Measurements from ENCODE around the gene ABCD2.
"Not testable (repeated sequence)": the region's sequence is repeated elsewhere in the genome, so short reads cannot be mapped to it uniquely, and the experiment has no call there.

Gene ABCD2

GRCh38 chr12:39532448-39532847, 87.2 kb downstream of the ABCD2 start:
- H3K36me3 Mint-ChIP-seq = no peaks in the 10 kb centered on the region
- H3K27ac Mint-ChIP-seq = no peak overlapping the region
- ATAC-seq = no peak
- DNase-seq (ENCODE audit: low spot score in 2 of 2) = no peak
- H3K9me3 Mint-ChIP-seq = peaks cover 2% of the 10 kb centered on the region
- peaks cover 7% of the 10 kb centered on the region for H3K4me1 Mint-ChIP-seq
- H3K4me3 Mint-ChIP-seq = no peak overlapping the region

- Mint-ChIP-seq H3K4me3 (no peak overlapping the region), H3K27ac (no peak overlapping the region)
- ATAC-seq = no peak
Observed at GRCh38 chr12:39526974-39527373, 92.6 kb downstream of the ABCD2 start.

GRCh38 chr12:39522167-39522566, 97.4 kb downstream of the ABCD2 start:
- H3K27ac Mint-ChIP-seq; DNase-seq (ENCODE audit: low spot score in 2 of 2); H3K36me3 Mint-ChIP-seq; H3K4me3 Mint-ChIP-seq; ATAC-seq; H3K9me3 Mint-ChIP-seq; H3K4me1 Mint-ChIP-seq: not testable (repeated sequence)

More at GRCh38 chr12:39526974-39527373, 92.6 kb downstream of the ABCD2 start:
- DNase-seq (ENCODE audit: low spot score in 2 of 2) = no peak
- H3K36me3 Mint-ChIP-seq = no peaks in the 10 kb centered on the region
- H3K9me3 Mint-ChIP-seq = peaks cover 5% of the 10 kb centered on the region
- no peaks in the 10 kb centered on the region for H3K4me1 Mint-ChIP-seq

- Mint-ChIP-seq H3K36me3 (no peaks in the 10 kb centered on the region), H3K27ac (no peak overlapping the region), H3K9me3 (peaks cover 3% of the 10 kb centered on the region), H3K4me1 (no peaks in the 10 kb centered on the region), H3K4me3 (no peak overlapping the region)
- DNase-seq (ENCODE audit: low spot score in 2 of 2) (no peak), ATAC-seq (no peak)
Observed at GRCh38 chr12:39510001-39510400, 109.6 kb downstream of the ABCD2 start.

- Mint-ChIP-seq H3K4me3 (no peak overlapping the region), H3K4me1 (no peaks in the 10 kb centered on the region), H3K27ac (no peak overlapping the region), H3K9me3 (no peaks in the 10 kb centered on the region), H3K36me3 (no peaks in the 10 kb centered on the region)
- ATAC-seq (no peak), DNase-seq (ENCODE audit: low spot score in 2 of 2) (no peak)
Observed at GRCh38 chr12:39505554-39505953, 114.0 kb downstream of the ABCD2 start.

GRCh38 chr12:39505023-39505422, 114.6 kb downstream of the ABCD2 start:
- DNase-seq (ENCODE audit: low spot score in 2 of 2) (no peak), ATAC-seq (no peak)
- Mint-ChIP-seq H3K4me3 (no peak overlapping the region), H3K4me1 (no peaks in the 10 kb centered on the region), H3K9me3 (no peaks in the 10 kb centered on the region), H3K27ac (no peak overlapping the region), H3K36me3 (no peaks in the 10 kb centered on the region)

GRCh38 chr12:39503439-39503838, 116.2 kb downstream of the ABCD2 start:
- Mint-ChIP-seq H3K36me3 (no peaks in the 10 kb centered on the region), H3K4me3 (no peak overlapping the region), H3K4me1 (no peaks in the 10 kb centered on the region), H3K27ac (no peak overlapping the region), H3K9me3 (no peaks in the 10 kb centered on the region)
- DNase-seq (ENCODE audit: low spot score in 2 of 2) (no peak), ATAC-seq (no peak)

- no peak for ATAC-seq
Observed at GRCh38 chr12:39502726-39503125, 116.9 kb downstream of the ABCD2 start.

More at GRCh38 chr12:39502726-39503125, 116.9 kb downstream of the ABCD2 start:
- Mint-ChIP-seq H3K36me3 (no peaks in the 10 kb centered on the region), H3K4me1 (no peaks in the 10 kb centered on the region), H3K9me3 (no peaks in the 10 kb centered on the region), H3K4me3 (no peak overlapping the region), H3K27ac (no peak overlapping the region)
- DNase-seq (ENCODE audit: low spot score in 2 of 2) = no peak
